ENCODE results near the gene KHNYN. TPM values are rescaled to one million over a fixed set of nuclear protein-coding genes. Genes with fewer than 3 reads are reported as not detected.

Gene KHNYN
- total RNA-seq, 2 donors from 2014 or later = 114 to 126 TPM

Other genes starting within 250 kb of the KHNYN start
- gene IPO4, start 241.1 kb upstream of the KHNYN start, total RNA-seq = 10 to 100 TPM; 30.9 to 38.0 TPM
- 10 to 100 TPM; 27.4 to 32.5 TPM for gene TM9SF1, start 234.5 kb upstream of the KHNYN start, total RNA-seq
- gene TSSK4, start 224.3 kb upstream of the KHNYN start, total RNA-seq = under 1 TPM in 1 of 2 donors, not detected in 1; 0.88 TPM
- 100 to 1,000 TPM; 105 to 119 TPM for gene CHMP4A, start 216.5 kb upstream of the KHNYN start, total RNA-seq
- 10 to 100 TPM; 16.8 to 20.2 TPM for gene MDP1, start 213.9 kb upstream of the KHNYN start, total RNA-seq
- 100 to 1,000 TPM; 127 to 148 TPM for gene NEDD8, start 197.6 kb upstream of the KHNYN start, total RNA-seq
- gene GMPR2, start 197.0 kb upstream of the KHNYN start, total RNA-seq = 10 to 100 TPM; 67.5 to 75.5 TPM
- 100 to 1,000 TPM in 1 of 2 donors, 10 to 100 TPM in 1; 87.7 to 103 TPM for gene TINF2, start 187.3 kb upstream of the KHNYN start, total RNA-seq
- gene TGM1, start 166.8 kb upstream of the KHNYN start, total RNA-seq = 10 to 100 TPM in 1 of 2 donors, 1 to 10 TPM in 1; 9.3 to 14.0 TPM
- 10 to 100 TPM; 53.8 to 56.2 TPM for gene RABGGTA, start 158.4 kb upstream of the KHNYN start, total RNA-seq
- 10 to 100 TPM; 28.5 to 29.0 TPM for gene DHRS1, start 130.2 kb upstream of the KHNYN start, total RNA-seq
- gene NOP9, start 130.1 kb upstream of the KHNYN start, total RNA-seq = 10 to 100 TPM; 31.7 to 34.0 TPM
- 10 to 100 TPM; 11.6 to 12.9 TPM for gene CIDEB, start 122.0 kb upstream of the KHNYN start, total RNA-seq
- 10 to 100 TPM; 21.5 to 23.4 TPM for gene LTB4R2, start 119.8 kb upstream of the KHNYN start, total RNA-seq
- gene LTB4R, start 118.5 kb upstream of the KHNYN start, total RNA-seq = 10 to 100 TPM; 27.1 to 28.5 TPM
- 1 to 10 TPM; 4.6 to 6.9 TPM for gene ADCY4, start 94.9 kb upstream of the KHNYN start, total RNA-seq
- gene RIPK3, start 90.0 kb upstream of the KHNYN start, total RNA-seq = 10 to 100 TPM; 11.0 to 18.6 TPM
- gene NFATC4, start 61.8 kb upstream of the KHNYN start, total RNA-seq = 10 to 100 TPM in 1 of 2 donors, 1 to 10 TPM in 1; 2.6 to 11.3 TPM
- under 1 TPM; 0.09 to 0.14 TPM for gene NYNRIN, start 31.0 kb upstream of the KHNYN start, total RNA-seq
- 10 to 100 TPM; 15.7 to 30.7 TPM for gene CBLN3, start 286 bp upstream of the KHNYN start, total RNA-seq
- 10 to 100 TPM; 38.5 to 44.8 TPM for gene SDR39U1, start 12.8 kb downstream of the KHNYN start, total RNA-seq
- gene CMA1, start 78.3 kb downstream of the KHNYN start, total RNA-seq = not detected
- gene CTSG, start 146.3 kb downstream of the KHNYN start, total RNA-seq = not detected
- 10 to 100 TPM; 32.3 to 74.2 TPM for gene GZMH, start 179.7 kb downstream of the KHNYN start, total RNA-seq
- gene GZMB, start 204.2 kb downstream of the KHNYN start, total RNA-seq = 1,000 to 10,000 TPM; 2,205 to 2,852 TPM